ENCODE data around the gene ZBTB24.

- no peak for TF ChIP-seq GATA2 (IDR thresholded peaks at IDR 0.05; ENCODE audit: low read depth, low read length)
- TF ChIP-seq GATA3 (IDR thresholded peaks at IDR 0.05; ENCODE audit: low read depth, low read length): no peak
These were observed 9.9 kb downstream of the ZBTB24 start for GRCh38 chr6:109473120-109473519.
